NK-92 (cell line): ENCODE data around the gene PM20D1.
"Not testable (repeated sequence)": the region's sequence is repeated elsewhere in the genome, so short reads cannot be mapped to it uniquely, and the experiment has no call there.

ENCODE experiments used
- DNase-seq: peaks from one replicate; lab custom pipeline; 2025; ENCODE audit not compliant: unreplicated experiment; lab: John Stamatoyannopoulos, UW

PM20D1 gene, protein sequence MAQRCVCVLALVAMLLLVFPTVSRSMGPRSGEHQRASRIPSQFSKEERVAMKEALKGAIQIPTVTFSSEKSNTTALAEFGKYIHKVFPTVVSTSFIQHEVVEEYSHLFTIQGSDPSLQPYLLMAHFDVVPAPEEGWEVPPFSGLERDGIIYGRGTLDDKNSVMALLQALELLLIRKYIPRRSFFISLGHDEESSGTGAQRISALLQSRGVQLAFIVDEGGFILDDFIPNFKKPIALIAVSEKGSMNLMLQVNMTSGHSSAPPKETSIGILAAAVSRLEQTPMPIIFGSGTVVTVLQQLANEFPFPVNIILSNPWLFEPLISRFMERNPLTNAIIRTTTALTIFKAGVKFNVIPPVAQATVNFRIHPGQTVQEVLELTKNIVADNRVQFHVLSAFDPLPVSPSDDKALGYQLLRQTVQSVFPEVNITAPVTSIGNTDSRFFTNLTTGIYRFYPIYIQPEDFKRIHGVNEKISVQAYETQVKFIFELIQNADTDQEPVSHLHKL

DNA sequence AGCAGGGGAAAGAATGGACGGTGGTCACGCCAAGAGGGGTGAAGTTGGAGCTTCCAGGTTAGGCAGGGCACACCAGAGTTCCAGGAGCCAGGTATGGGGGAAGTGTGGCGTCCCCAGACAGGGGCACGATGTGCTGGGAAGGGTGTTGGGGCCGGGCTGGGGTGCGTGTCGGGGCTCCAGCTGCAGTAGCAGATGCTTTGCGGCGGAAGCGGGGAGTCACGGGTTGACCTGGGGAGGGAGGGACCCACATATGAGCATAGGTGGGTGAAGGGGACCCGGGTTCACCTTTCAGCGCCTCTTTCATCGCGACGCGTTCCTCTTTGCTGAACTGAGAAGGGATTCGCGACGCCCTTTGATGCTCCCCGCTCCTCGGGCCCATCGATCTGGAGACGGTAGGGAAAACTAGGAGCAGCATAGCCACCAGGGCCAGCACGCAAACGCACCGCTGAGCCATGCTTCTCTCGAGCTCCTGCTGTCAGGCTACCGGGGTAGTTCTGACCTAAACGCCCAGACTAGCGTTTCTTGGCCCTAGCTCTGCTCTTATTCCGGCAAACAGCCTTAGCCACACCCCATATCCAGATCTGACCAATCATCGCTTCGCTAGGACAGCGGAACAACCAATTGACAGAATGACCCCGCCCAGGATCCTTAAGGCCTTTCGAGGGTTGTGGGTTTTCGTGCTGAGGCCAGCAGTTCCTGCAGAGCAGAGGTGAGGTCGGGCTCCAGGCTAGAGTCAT is at the start of gene PM20D1:
PM20D1 (minus strand) TSS at position 514 of the 737 bp plus-strand sequence; CDS start at position 454, 60 bp downstream.
- no peak for DNase-seq

DNA sequence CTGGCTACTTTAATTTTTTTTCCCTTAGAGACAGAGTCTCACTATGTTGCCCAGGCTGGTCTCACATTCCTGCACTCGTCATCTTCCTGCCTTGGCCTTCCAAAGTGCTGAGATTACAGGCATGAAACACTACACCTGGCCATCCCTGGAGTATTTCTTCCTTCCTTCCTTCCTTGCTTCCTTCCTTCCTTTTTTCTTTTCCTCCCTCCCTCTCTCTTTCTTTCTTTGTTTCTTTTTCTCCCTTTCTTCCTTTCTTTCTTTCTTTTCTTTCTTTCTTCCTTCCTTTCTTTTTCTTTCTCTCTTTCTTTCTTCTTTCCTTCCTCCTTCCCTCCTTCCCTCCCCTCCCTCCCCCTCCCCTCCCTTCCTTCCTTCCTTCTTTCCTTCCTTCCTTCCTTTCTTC is 46.4 kb upstream of the PM20D1 start:
- DNase-seq = no peak

DNA sequence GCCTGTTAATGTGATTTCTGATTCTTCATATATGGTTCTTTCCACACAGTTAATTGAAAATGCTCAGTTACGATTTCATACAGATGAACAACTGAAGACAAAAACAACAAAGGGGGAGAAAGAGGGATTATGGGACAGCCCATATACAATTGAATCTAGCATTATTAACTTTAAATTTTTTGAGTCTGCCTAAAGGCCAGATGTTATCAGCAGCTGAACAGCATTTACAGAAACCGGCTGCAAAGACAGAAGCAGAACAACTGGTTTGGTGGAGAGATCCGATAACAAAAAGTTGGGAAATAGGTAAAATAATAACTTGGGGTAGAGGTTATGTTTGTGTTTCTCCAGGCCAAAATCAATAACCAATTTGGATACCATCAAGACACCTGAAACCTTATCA is 44.2 kb upstream of the PM20D1 start:
- not testable (repeated sequence) for DNase-seq

DNA sequence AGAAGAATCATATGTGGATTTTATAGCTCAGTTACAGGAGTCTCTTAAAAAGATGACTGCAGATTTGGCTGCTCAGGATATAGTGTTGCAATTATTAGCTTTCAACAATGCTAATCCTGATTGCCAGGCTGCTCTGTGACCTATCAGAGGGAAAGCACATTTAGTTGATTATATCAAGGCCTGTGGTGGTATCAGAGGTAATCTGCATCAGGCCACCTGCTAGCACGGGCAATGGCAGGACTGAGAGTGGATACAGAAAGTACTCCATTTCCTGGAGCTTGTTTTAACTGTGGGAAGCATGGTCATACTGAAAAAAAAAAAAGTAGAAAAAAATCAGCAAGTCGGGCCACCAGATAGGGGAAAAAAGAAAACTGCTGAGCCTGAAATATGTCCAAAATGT is 42.2 kb upstream of the PM20D1 start:
- DNase-seq = not testable (repeated sequence)

DNA sequence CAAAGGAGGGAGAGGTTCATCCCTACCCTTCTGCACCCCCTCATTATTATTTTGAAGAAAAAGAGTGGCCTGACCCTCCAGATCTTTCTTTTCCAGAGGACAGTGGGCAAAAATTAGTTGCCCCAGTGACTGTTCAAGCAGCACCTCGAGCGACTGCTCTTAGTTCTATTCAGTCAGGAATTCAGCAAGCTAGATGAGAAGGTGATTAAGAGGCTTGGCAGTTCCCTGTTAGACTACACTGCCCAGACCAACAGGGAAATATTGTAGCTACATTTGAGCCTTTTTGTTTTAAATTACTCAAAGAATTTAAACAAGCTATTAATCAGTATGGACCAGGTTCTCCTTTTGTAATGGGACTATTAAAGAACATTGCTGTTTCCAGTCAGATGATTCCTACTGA is 41.5 kb upstream of the PM20D1 start:
- not testable (repeated sequence) for DNase-seq

DNA sequence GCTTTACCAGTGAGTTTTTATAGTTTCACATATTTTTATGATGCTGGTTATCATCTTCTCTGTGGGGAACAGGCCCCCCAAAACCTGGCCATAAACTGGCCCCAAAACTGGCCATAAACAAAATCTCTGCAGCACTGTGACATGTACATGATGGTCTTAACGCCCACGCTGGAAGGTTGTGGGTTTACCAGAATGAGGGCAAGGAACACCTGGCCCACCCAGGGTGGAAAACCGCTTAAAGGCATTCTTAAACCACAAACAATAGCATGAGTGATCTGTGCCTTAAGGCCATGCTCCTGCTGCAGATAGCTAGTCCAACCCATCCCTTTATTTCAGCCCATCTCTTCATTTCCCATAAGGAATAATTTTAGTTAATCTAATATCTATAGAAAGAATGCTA is 40.7 kb upstream of the PM20D1 start:
- not testable (repeated sequence) for DNase-seq

DNA sequence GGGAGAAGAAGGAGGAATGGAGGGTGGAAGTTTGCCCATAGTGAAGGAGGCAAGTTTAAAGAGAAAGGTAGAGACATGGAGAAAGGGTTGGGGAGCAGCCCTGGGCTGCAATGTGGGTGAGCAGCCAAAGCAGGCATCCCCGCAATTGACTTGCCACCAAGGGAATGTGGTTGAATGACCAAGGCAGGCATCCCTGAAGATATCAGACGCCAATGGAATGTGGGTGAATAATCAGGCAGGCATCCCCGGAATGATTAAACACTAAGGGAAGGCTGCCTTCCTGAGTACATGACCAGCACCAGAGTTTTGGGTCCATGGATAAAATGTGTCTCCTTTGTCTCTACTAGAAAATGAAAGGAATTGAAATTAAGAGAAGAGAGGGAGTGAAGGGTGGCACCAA is 39.8 kb upstream of the PM20D1 start:
- not testable (repeated sequence) for DNase-seq

DNA sequence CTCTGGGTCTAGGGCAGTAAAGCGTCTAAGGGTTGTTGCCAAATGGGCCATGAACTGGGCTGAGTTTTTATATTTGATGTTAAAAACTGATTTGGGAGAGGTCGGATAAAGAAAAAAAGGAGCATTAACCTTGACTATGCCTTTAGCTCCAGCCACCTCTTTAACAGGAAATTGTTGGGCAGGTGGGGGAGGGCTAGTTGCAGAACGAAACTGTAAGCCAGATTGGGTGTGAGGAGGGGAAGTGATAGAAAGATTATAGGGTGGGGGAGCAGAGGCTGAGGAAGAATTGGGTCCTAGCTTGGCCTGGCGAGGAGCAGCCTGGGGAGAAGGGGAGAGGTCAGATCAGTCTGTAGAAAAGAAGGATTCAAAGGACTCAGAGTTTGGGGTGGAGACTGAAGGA is 39.1 kb upstream of the PM20D1 start:
- not testable (repeated sequence) for DNase-seq

DNA sequence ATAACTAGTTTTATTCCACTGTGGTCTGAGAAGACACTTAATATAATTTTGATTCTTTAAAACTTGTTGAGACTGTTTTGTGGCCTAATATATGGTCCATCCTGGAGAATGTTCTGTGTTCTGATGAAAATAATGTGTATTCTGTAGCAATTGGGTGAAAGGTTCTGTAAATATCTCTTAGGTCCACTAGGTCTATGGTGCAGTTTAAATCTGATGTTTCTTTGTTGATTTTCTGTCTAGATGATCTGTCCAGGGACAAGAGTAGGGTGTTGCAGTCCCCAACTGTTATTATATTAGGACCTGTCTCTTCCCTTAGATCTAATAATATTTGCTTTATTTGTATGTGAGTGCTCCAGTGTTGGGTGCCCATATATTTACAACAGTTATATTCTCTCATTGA is 33.9 kb upstream of the PM20D1 start:
- DNase-seq = no peak

DNA sequence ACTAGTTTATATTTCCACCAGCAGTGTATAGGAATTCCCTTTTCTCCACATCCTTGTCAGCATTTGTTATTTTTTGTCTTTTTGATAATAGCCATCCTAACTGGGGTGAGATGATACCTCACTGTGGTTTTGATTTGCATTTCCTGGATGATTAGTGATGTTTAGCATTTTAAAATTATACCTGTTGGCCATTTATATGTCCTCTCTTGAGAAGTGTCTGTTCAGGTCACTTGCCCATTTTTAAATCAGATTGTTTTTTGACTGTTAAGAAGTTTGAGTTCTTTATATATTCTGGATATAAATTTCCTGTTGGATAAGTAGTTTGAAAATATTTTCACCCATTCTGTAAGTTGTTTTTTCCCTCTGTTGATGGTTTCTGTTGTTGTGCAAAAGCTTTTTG is 31.0 kb upstream of the PM20D1 start:
- DNase-seq = no peak

DNA sequence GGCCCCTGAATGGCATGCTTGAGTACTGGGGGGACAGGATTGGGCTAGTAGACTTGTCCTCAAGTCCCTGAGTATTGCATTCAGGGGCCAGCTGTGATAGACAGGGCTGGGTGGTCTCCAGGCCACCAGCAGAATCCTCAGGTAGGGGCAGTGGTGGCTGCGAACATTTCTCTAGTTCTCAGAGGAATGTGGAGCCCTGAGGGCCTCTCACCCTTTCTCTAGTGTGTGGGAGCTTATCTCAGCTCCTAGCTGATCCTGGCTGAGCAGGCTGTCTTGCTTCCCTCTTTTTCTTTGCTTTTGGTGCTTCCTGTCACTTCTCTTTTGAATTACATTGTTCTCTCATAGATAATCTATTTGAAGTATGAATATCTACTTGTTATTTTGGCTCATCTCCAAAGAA is 30.0 kb upstream of the PM20D1 start:
- no peak for DNase-seq

DNA sequence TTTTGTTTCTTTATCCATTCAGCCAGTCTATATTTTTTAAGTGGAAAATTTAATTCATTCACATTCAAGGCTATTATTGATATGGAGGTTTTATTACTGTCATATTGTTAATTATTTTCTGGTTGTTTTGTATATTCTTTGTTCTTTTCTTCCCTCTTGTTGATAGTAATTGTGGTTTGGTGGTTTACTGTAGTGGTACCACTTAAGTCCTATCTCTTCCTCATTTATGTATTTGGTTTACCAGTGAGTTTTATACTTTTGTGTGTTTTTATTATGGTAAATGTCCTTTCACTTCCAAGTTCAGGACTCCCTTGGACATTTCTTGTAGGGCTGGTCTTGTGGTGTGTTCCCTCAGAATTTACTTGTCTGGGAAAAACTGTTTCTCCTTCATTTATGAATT is 28.1 kb upstream of the PM20D1 start:
- no peak for DNase-seq

DNA sequence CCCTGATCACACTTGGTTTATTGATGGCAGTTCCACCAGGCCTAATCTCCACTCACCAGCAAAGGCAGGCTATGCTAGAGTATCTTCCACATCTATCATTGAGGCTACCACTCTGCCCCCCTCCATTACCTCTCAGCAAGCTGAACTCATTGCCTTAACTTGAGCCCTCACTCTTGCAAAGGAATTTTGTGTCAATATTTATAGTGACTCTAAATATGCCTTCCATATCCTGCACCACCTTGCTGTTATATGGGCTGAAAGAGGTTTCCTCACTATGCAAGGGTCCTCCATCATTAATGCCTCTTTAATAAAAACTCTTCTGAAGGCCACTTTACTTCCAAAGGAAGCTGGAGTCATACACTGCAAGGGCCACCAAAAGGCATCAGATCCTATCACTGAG is 23.2 kb upstream of the PM20D1 start:
- not testable (repeated sequence) for DNase-seq

DNA sequence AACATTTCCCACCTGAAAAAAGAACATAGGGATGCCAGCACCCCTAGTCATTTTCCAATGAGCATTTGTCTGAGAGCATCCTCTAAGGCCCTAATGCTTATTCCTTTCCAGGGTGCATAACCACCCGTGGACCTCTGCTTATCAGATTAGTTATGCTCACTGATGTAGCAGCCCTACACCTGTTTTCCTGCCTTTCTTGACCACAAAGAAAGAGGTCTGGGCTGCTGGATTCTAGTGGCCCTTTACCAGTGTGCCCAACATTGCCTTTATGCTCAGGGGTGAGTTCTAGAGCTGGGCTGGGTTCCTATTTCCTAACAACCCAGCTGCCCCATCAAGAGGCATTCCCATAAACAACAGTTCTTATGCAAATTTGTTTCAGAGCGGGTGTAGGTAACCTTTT is 20.3 kb upstream of the PM20D1 start:
- no peak for DNase-seq

DNA sequence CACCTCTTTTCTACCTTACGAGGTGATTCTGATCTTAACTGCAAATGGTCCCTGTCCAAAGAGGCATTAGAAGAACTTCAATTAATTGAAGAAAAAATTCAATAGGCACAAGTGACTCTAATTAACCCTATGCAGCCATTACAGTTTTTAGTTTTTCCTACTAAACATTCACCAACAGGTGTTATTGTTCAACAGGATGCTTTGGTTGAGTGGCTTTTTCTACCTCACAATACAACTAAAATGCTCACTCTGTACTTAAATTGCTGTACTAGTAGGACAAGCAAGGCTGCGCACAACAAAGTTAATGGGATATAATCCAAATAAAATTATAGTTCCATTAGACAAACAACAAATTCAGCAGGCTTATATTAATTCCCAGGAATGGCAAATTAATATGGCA is 11.6 kb upstream of the PM20D1 start:
- DNase-seq = no peak

DNA sequence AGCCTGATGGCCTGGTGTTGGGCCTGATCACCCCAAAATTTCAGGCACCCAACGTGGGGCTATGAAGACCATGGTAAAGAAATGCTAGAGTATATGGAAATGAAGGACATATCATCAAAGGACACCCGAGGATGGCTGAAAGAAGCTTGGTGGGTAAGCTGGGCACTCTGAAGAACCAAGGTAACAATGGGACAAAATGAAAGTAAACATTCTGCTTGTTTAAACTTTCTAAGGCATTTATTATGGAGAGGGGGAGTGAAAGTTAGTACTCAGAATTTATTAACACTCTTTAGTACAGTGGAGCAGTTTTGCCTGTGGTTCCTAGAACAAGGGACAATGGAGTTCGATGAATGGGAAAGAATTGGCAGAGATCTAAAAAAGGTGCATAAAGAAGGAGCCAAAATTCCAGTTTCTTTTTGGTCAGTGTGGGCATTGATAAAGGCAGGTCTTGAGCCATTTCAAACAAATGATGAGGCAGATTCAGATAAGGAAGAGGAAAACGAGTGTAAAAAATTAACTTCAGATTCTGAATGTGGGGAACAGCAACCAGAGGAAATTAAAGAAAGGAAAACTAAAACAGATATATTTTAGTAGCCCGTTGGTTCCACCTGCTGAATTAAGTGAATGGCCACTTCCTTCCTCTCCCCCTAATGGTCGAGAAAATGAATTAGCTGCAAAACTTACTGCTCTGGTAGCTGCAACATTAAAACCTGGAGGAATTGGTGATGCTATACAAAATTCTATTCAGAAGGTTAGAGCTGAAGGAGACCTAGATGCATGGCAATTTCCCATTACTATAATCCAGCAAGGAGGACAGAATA is 8.4 kb upstream of the PM20D1 start:
- no peak for DNase-seq

DNA sequence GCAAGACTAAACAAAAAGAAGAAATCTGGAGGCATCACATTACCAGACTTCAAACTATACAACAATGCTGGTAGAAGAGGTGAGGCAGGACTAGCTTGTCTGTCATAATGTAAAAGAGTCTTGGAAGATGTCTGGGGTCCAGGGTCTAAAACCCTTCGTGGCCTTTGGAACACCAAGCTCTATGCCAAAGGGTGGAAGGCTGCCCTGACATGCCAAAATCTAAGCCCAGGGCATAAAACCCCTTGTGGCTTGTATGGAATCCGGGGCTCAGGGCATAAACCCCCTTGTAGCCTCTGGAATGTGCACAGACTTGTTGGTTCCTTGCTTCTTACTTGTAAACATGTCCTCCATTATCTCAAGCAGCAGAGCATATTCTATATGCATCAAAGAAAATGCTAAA is 7.6 kb upstream of the PM20D1 start:
- DNase-seq = not testable (repeated sequence)

DNA sequence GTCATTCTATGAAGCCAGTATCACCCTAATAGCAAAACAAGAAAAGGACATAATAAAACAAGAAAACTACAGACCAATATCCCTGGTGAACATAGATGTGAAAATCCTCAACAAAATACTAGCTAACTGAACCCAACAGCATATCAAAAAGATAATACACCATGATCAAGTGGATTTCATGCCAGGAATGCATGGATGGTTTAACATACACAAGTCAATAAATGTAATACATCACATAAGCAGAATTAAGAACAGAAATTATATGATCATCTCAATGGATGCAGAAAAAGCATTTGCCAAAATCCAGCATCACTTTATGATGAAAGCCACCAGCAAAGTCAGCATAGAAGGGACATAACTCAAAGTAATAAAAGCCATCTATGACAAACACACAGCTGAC is 6.5 kb upstream of the PM20D1 start:
- no peak for DNase-seq

DNA sequence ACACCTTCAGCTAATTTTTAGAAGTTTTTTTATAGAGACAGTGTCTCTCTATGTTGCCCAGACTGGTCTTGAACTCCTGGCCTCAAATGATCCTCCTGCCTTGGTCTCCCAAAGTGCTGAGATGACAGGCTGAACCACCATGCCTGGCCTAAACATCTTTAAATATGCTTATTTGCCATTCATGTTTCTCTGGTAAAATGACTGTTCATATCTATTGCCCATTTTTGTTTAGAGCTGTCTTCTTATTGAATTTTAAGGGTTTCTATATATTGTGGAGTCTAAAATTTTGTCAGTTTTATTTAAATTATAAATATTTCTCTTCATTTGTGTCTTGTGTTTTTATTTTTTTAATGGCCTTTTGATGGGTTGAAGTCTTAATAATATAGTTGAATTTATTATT is 3.0 kb upstream of the PM20D1 start:
- DNase-seq = no peak

DNA sequence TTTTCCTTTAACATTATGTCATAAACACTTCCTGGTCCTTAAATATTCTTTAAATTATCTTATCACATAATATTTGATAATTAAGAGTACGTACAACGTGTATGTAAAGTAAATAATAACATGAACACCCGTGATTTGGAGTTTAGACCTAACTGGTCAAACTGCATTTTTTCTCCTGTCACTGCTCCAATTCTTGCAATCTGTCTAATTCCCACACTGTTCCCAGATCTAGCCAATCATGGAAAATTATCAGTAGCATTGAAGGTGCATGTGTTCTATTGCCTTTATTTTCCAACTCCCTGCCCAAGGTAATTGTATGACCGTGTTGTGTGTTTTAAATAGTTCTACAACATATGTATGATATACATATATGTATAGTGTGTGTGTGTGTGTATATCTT is 2.1 kb upstream of the PM20D1 start:
- no peak for DNase-seq
